HL-60/S4 (cell line): Measurements from ENCODE around the gene MYOM1.

Experiments
- in situ Hi-C: fragments of 300-500 bp; cut with MboI; formaldehyde crosslinking; loops from 2 replicates; pipeline ENCODE4 v1.14.3; 2022; ENCODE audit warnings: low sequenced_read_pairs

Gene MYOM1

DNA sequence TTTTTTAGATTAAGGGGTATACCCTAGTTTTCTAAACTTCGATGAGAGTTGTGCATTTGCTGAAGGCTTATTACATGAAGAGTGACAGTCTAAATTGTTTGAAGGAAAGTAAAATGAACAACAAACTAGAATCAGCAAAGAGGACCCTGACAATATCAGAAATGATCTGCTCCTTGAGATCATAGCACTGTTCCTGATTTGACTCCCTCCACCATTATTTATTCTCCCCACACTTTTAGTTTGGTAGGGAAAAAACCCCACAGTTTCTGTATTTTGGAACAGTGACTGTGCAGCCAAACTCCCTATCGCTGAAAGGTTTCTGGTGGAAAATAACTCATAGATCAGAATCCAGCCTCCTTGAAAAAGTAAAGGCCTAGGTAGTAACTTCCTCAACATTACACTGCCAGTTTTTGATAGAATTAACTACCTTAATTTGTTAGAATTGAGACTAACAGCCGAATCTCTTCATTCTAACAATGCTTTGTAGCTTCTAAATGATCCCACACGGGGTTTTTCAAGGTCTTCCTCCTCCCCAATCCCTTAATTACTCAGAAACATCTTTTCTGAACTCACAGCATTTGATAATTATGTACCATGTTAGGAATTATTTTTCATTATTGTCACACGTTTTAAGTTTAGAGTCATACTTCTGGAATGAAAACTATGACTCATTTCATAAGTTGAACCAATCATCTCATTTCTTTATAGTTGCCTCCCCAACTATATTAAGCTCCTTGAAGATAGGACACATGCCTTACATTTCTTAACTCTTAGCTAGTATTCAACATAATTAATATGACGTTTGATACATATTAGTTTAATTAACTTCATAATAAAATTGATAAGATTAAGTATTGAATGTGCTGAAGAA is 30.7 kb upstream of the MYOM1 start:
- in situ Hi-C loops, result no loop called here

DNA sequence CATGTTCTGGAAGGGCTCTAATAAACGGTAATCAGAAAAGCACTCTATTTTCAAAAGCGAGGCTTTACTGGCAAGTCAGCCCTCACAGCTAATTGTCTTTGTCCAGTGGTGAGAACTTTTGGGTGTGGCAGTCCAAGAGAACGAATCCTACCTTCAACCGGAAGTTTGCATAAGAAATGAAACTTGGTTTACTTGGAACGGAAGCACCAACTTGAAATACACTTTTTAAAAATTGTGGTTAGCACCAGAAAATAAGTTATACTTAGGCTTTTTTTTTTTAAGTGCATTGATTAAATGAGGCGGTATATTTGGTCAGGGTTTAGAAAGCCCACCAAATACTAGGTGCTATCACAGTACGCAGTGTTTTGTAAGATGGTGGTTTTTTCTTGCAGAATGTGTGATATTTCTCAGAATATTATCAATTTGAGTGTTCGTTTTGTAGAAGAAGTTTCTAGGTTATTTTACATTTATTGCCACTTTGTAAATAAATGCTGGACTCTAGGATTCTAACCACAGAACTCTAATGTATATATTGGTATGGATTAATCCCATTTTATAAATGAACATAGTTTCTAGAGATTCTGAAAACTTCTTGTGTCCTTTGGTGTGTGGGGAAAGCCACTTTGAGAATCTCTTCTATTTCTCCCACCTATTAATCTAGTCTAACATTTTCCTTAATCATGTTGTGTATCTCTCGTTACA is 29.0 kb upstream of the MYOM1 start:
- in situ Hi-C loops, result loop anchor here (10.0 kb wide), 1 partner anchor 314 kb away; no protein-coding TSS in a partner anchor

DNA sequence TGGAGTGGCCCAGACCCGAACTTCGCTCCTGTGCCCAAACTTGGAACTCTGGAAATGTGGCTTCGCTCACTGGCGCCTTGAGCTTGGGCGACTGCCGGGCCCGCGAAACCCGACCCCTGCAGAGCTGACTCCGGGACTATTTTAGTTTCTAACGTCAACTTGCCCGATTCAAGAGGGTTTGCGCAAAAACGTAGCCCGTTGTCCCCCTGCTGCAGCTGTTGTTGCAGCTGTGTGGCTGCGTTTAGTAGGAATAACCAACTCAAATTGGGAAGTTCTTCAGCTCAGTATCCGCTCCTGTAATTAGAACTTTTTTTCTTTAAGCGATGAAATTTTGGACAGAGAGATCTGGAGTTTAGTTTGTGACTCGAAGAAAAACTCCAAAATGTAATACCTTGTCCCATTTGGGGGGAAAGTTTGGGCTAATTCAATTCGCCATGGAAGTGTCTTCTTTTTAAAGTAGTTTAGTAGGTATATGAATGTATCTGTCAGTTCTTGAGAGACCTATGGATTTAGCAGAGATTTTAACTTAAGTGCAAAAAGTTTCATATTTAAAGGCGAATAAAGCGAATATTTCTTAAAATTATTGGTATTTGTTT is 28.4 kb upstream of the MYOM1 start:
- in situ Hi-C loops, result loop anchor here (10.0 kb wide), 1 partner anchor 313 kb away; no protein-coding TSS in a partner anchor

GRCh38 chr18:3247240-3248061 is 27.7 kb upstream of the MYOM1 start, which contains the start of gene MYL12A:
Gene MYL12A, plus strand, starts transcription at chr18:3247801. Its CDS starts 5,447 bp downstream, at chr18:3253248.
- in situ Hi-C loops, result loop anchor here (10.0 kb wide), 1 partner anchor 313 kb away; no protein-coding TSS in a partner anchor

GRCh38 chr18:3246635-3247239 is 27.0 kb upstream of the MYOM1 start:
- in situ Hi-C loops, result loop anchor here (10.0 kb wide), 1 partner anchor 312 kb away; no protein-coding TSS in a partner anchor

GRCh38 chr18:3245853-3246634 is 26.3 kb upstream of the MYOM1 start:
- in situ Hi-C loops, result loop anchor here (10.0 kb wide), 1 partner anchor 311 kb away; no protein-coding TSS in a partner anchor

GRCh38 chr18:3245185-3245564 is 25.4 kb upstream of the MYOM1 start:
- in situ Hi-C loops, result loop anchor here (10.0 kb wide), 1 partner anchor 310 kb away; no protein-coding TSS in a partner anchor

GRCh38 chr18:3238742-3239141 is 19.0 kb upstream of the MYOM1 start:
- in situ Hi-C loops, result no loop called here

- in situ Hi-C loops, result no loop called here
These were observed 16.7 kb upstream of the MYOM1 start for GRCh38 chr18:3236470-3236869.

DNA sequence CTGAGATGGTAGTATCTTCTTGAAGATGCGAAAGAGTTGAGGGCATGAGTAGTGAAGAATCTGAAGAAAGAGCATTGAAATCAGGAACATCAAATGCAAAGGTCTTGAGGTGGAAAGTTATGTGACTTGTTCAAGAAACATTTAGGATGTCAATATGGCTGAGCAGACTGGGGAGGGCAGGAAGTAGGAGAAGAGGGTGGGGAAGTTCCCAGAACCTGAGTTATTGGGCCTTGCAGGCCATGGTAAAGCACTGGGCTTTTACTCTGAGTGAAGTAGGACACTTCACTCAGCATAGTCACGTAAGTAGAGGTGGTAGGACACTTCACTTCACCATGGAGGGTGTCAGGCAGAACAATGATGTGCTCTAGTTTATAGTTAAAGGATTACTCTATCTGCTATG is 16.1 kb upstream of the MYOM1 start:
- in situ Hi-C loops, result no loop called here

- in situ Hi-C loops, result no loop called here
These were observed 14.7 kb upstream of the MYOM1 start for GRCh38 chr18:3234457-3234856.

DNA sequence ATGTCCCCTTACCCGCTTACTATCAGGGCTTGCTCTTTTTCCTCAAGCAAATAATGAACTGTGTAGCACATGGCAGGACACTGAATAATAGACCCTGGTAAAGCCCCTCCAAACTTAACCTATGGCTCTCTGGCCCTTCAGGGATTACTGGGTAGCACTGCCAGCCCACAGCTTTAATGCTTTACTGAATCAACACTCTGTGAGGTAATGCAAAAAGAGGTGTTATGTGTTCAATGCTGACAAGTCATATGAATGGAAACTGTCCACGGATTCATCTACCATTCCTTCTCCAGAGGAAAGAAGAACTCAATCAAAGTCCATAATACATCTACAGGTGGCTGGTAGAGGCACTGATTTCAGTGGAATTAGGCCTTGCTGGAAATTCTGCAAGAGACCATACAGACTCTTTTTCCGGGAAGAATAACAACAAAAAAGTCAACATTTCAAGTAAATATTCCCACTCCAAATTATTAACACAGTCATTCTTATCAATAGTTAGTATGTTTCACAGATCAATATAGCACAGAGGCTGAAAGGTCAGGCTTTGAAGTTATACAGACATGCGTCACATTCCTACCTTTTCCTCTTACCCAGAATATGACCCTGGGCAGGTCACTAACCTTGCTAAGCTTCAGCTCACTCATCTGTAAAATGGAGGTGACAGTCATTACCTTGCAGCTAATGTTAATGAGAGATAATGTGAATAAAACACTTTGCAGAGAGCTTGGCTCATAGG is 13.8 kb upstream of the MYOM1 start:
- in situ Hi-C loops, result no loop called here

GRCh38 chr18:3233004-3233403 is 13.2 kb upstream of the MYOM1 start:
- in situ Hi-C loops, result no loop called here

- in situ Hi-C loops, result no loop called here
These were observed 10.9 kb upstream of the MYOM1 start for GRCh38 chr18:3230401-3231334.

DNA sequence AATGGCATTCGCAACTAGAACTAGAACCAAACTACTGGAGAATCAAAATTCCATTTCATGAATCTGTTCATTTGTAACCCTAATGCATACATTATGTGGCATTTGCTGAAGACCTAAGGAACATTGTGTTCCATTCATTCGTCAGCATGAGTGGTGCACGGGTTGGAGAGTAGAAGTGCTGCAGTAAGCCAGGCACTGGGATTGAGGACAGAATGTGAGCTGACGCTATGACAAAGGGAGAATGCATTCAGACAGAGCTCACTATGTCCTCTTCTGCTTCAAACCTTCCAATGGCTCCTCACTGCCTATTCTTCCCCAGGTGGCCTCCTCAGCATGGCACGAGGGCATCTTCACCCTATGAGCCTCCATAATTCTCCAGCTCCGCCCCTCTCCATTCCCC is 6.3 kb upstream of the MYOM1 start:
- in situ Hi-C loops, result no loop called here

- in situ Hi-C loops, result no loop called here
These were observed 5.8 kb upstream of the MYOM1 start for GRCh38 chr18:3225588-3225987.

- in situ Hi-C loops, result no loop called here
These were observed 4.5 kb upstream of the MYOM1 start for GRCh38 chr18:3224223-3224622.

- in situ Hi-C loops, result no loop called here
These were observed 3.6 kb upstream of the MYOM1 start for GRCh38 chr18:3223356-3223755.
